Astrocyte (in vitro differentiated cells and primary cell): ENCODE results near the gene ZNF292. TPM values are rescaled to one million over a fixed set of nuclear protein-coding genes. Genes with fewer than 3 reads are reported as not detected.
"Not testable (repeated sequence)": the region's sequence is repeated elsewhere in the genome, so short reads cannot be mapped to it uniquely, and the experiment has no call there.

Experiments
- DNase-seq: peaks from one replicate; pipeline ENCODE4 v3.0.0-alpha.2; 2010; ENCODE audit warnings: low read depth
- FAIRE-seq: peaks from 2 replicates; lab custom pipeline; 2011; peaks lifted over from hg19 to GRCh38; lab: Jason Lieb, UNC
- H2AFZ ChIP-seq: 2 replicates; pipeline ENCODE4 v1.6.0; 2012; ENCODE audit warnings: low read depth, low read length, inconsistent platforms
- H3K27ac ChIP-seq: 2 replicates; pipeline ENCODE4 v1.5.1; 2011; ENCODE audit warnings: low read depth, low read length, inconsistent platforms
- H3K27me3 ChIP-seq: 2 replicates; pipeline ENCODE4 v1.6.0; 2011; ENCODE audit warnings: low read length, inconsistent platforms; ENCODE audit not compliant: insufficient read depth
- H3K36me3 ChIP-seq: 2 replicates; pipeline ENCODE4 v1.5.1; 2011; ENCODE audit warnings: low read length, inconsistent platforms; ENCODE audit not compliant: insufficient read depth
- H3K4me1 ChIP-seq: 2 replicates; pipeline ENCODE4 v1.5.1; 2011; ENCODE audit warnings: low read length, inconsistent platforms; ENCODE audit not compliant: insufficient read depth
- H3K4me2 ChIP-seq: 2 replicates; pipeline ENCODE4 v1.6.0; 2012; ENCODE audit warnings: low read length, inconsistent platforms
- H3K4me3 ChIP-seq: 2 replicates; pipeline ENCODE4 v1.5.1; 2011; ENCODE audit warnings: low read depth, mild to moderate bottlenecking, low read length, inconsistent platforms; ENCODE audit not compliant: insufficient read depth
- H3K79me2 ChIP-seq: 2 replicates; pipeline ENCODE4 v1.6.0; 2012; ENCODE audit warnings: mild to moderate bottlenecking, low read length, inconsistent platforms; ENCODE audit not compliant: insufficient read depth
- H3K9ac ChIP-seq: 2 replicates; pipeline ENCODE4 v1.6.0; 2012; ENCODE audit warnings: mild to moderate bottlenecking, low read length, inconsistent platforms
- H3K9me3 ChIP-seq: 2 replicates; pipeline ENCODE4 v1.5.1; 2012; ENCODE audit warnings: low read depth, mild to moderate bottlenecking, low read length, inconsistent platforms; ENCODE audit not compliant: insufficient read depth
- H4K20me1 ChIP-seq: 2 replicates; pipeline ENCODE4 v1.6.0; 2012; ENCODE audit warnings: low read length, inconsistent platforms; ENCODE audit not compliant: insufficient read depth
- H3K27ac Mint-ChIP-seq: one replicate; pipeline ENCODE4 v1.8.0; 2021; ENCODE audit warnings: mild to moderate bottlenecking, mixed read lengths; ENCODE audit not compliant: unreplicated experiment
- H3K27me3 Mint-ChIP-seq: one replicate; pipeline ENCODE4 v1.8.0; 2021; ENCODE audit warnings: low read depth, mixed read lengths; ENCODE audit not compliant: unreplicated experiment
- H3K36me3 Mint-ChIP-seq: one replicate; pipeline ENCODE4 v1.8.0; 2021; ENCODE audit warnings: low read depth, mixed read lengths; ENCODE audit not compliant: unreplicated experiment
- H3K4me1 Mint-ChIP-seq: one replicate; pipeline ENCODE4 v1.8.0; 2021; ENCODE audit warnings: low read depth, mixed read lengths; ENCODE audit not compliant: unreplicated experiment
- H3K4me3 Mint-ChIP-seq: one replicate; pipeline ENCODE4 v1.8.0; 2021; ENCODE audit warnings: mild to moderate bottlenecking, moderate library complexity, mixed read lengths; ENCODE audit not compliant: unreplicated experiment
- H3K9me3 Mint-ChIP-seq: one replicate; pipeline ENCODE4 v1.8.0; 2021; ENCODE audit warnings: mild to moderate bottlenecking, mixed read lengths; ENCODE audit not compliant: unreplicated experiment
- EZH2 ChIP-seq: IDR thresholded peaks from 2 replicates; pipeline ENCODE4 v1.6.1; 2012; ENCODE audit warnings: mild to moderate bottlenecking, low read length, inconsistent platforms; ENCODE audit not compliant: insufficient read depth
- total RNA-seq: library from RNA; stranded (reverse); gene quantifications from 2 replicates; pipeline ENCODE4 v1.2.1, GENCODE V29; 2021
- TF ChIP-seq, protein P1 (sequence below): IDR thresholded peaks from 2 replicates; pipeline ENCODE4 v1.5.1; 2011; ENCODE audit warnings: low read depth, mild to moderate bottlenecking, inconsistent platforms, low read length, moderate library complexity; ENCODE audit not compliant: insufficient read depth

ZNF292 gene
- total RNA-seq, 1 donor from 2014 or later, result 31.5 TPM

GRCh38 chr6:87127737-87128136, 27.6 kb upstream of the ZNF292 start:
- H3K27ac ChIP-seq, result no peak overlapping the region
- FAIRE-seq (no peak), DNase-seq (no peak)
- Mint-ChIP-seq H3K4me3 (no peak overlapping the region), H3K4me1 (no peaks in the 10 kb centered on the region), H3K27ac (no peak overlapping the region), H3K9me3 (peaks cover 7% of the 10 kb centered on the region), H3K27me3 (no peaks in the 10 kb centered on the region), H3K36me3 (no peaks in the 10 kb centered on the region)
- no peaks in the 10 kb centered on the region for H3K36me3 ChIP-seq
- no peak overlapping the region for H3K4me3 ChIP-seq
- no peaks in the 10 kb centered on the region for H3K9me3 ChIP-seq
- H3K4me2 ChIP-seq, result no peak overlapping the region
- no peaks in the 10 kb centered on the region for H4K20me1 ChIP-seq
- H3K27me3 ChIP-seq, result no peaks in the 10 kb centered on the region
- no peaks in the 10 kb centered on the region for H3K79me2 ChIP-seq
- H3K4me1 ChIP-seq, result no peaks in the 10 kb centered on the region
- no peak overlapping the region for H2AFZ ChIP-seq
- H3K9ac ChIP-seq, result no peak overlapping the region
- TF ChIP-seq, protein P1, sequence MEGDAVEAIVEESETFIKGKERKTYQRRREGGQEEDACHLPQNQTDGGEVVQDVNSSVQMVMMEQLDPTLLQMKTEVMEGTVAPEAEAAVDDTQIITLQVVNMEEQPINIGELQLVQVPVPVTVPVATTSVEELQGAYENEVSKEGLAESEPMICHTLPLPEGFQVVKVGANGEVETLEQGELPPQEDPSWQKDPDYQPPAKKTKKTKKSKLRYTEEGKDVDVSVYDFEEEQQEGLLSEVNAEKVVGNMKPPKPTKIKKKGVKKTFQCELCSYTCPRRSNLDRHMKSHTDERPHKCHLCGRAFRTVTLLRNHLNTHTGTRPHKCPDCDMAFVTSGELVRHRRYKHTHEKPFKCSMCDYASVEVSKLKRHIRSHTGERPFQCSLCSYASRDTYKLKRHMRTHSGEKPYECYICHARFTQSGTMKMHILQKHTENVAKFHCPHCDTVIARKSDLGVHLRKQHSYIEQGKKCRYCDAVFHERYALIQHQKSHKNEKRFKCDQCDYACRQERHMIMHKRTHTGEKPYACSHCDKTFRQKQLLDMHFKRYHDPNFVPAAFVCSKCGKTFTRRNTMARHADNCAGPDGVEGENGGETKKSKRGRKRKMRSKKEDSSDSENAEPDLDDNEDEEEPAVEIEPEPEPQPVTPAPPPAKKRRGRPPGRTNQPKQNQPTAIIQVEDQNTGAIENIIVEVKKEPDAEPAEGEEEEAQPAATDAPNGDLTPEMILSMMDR, result no peak
- no peak for TF ChIP-seq EZH2

DNA sequence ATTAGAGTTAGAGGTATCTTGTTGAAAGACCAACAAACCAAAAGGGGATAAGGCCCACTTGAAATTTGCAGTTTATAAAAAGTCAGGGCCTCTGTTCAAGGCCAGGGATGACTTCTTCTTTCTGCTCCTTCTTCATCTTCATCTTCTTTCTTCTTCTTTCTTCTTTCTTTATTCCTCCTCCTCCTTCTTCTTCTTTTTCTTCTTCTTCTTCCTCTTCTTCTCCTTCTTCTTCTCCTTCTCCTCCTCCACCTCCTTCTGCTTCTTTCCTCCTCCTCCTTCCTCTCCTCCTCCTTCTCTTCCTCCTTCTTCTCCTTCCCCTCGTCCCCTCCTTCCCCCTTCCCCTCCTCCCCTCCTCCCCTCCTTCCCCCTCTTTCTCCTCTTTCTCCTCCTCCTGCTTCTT, 18.4 kb upstream of the ZNF292 start:
- H3K4me2 ChIP-seq, result no peak overlapping the region
- H3K36me3 Mint-ChIP-seq, result no peaks in the 10 kb centered on the region
- H3K4me3 ChIP-seq, result no peak overlapping the region
- H3K27me3 ChIP-seq, result no peaks in the 10 kb centered on the region
- H3K4me3 Mint-ChIP-seq, result no peak overlapping the region
- no peaks in the 10 kb centered on the region for H3K79me2 ChIP-seq
- H3K4me1 Mint-ChIP-seq, result no peaks in the 10 kb centered on the region
- no peak overlapping the region for H3K27ac ChIP-seq
- H4K20me1 ChIP-seq, result no peaks in the 10 kb centered on the region
- FAIRE-seq, result no peak
- no peaks in the 10 kb centered on the region for H3K4me1 ChIP-seq
- TF ChIP-seq, protein P1, result no peak
- TF ChIP-seq EZH2, result no peak
- no peak overlapping the region for H3K9ac ChIP-seq
- peaks cover 9% of the 10 kb centered on the region for H3K9me3 Mint-ChIP-seq
- H3K9me3 ChIP-seq, result no peaks in the 10 kb centered on the region
- no peaks in the 10 kb centered on the region for H3K36me3 ChIP-seq
- no peak overlapping the region for H2AFZ ChIP-seq
- no peak for DNase-seq
- H3K27me3 Mint-ChIP-seq, result peaks cover 5% of the 10 kb centered on the region
- H3K27ac Mint-ChIP-seq, result no peak overlapping the region

GRCh38 chr6:87139236-87139635, 16.1 kb upstream of the ZNF292 start:
- H3K79me2 ChIP-seq, result no peaks in the 10 kb centered on the region
- H3K4me3 ChIP-seq, result no peak overlapping the region
- H2AFZ ChIP-seq, result no peak overlapping the region
- H3K4me3 Mint-ChIP-seq, result no peak overlapping the region
- H3K9ac ChIP-seq, result no peak overlapping the region
- H3K4me1 Mint-ChIP-seq, result no peaks in the 10 kb centered on the region
- no peak overlapping the region for H3K27ac Mint-ChIP-seq
- H3K9me3 Mint-ChIP-seq, result peaks cover 12% of the 10 kb centered on the region
- H3K27ac ChIP-seq, result no peak overlapping the region
- peaks cover 10% of the 10 kb centered on the region for H3K27me3 Mint-ChIP-seq
- DNase-seq (peak; percentile 24), FAIRE-seq (peak; percentile 59)
- H3K36me3 ChIP-seq, result no peaks in the 10 kb centered on the region
- H3K27me3 ChIP-seq, result no peaks in the 10 kb centered on the region
- no peaks in the 10 kb centered on the region for H4K20me1 ChIP-seq
- H3K9me3 ChIP-seq, result no peaks in the 10 kb centered on the region
- TF ChIP-seq, protein P1, result peak; percentile 70
- TF ChIP-seq EZH2, result no peak
- H3K4me2 ChIP-seq, result no peak overlapping the region
- H3K36me3 Mint-ChIP-seq, result no peaks in the 10 kb centered on the region
- H3K4me1 ChIP-seq, result no peaks in the 10 kb centered on the region

GRCh38 chr6:87139927-87140326, 15.4 kb upstream of the ZNF292 start:
- H3K4me1 ChIP-seq, H3K9me3 ChIP-seq, H3K27ac Mint-ChIP-seq, H3K36me3 ChIP-seq, DNase-seq, H3K27ac ChIP-seq, H3K79me2 ChIP-seq, H3K4me1 Mint-ChIP-seq, H4K20me1 ChIP-seq, H3K36me3 Mint-ChIP-seq, FAIRE-seq, H2AFZ ChIP-seq, H3K4me3 Mint-ChIP-seq, H3K4me3 ChIP-seq, H3K9ac ChIP-seq, H3K4me2 ChIP-seq, H3K27me3 ChIP-seq: not testable (repeated sequence)
- peaks cover 12% of the 10 kb centered on the region for H3K9me3 Mint-ChIP-seq
- H3K27me3 Mint-ChIP-seq, result peaks cover 10% of the 10 kb centered on the region
